Measurements from ENCODE around the gene ETV3. TPM values are rescaled to one million over a fixed set of nuclear protein-coding genes. Genes with fewer than 3 reads are reported as not detected.
A peak's percentile ranks its signal among the peaks of the same experiment; 100 is the strongest.

The ETV3 gene
- total RNA-seq, 1 experiment from 2014 or later, result 39.7 TPM

DNA sequence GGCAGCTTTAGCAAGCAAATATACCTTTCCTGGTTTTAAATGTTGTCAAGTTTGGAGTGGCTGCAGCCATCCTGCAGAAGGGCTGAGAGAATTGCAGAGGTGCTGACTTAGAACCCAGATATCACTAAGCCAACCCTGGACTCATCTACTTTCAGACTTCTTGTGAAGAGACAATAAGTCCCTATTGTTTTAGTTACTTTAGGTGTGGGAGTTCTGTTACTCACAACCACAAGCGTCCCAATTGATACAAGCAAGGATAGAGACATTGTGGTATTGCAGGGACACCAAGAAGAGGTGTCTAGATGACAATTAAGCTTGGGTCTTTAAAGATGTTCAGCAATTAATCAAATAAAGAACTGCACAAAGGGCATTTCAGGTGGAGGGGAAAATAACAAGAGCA, 8.8 kb upstream of the ETV3 start:
- Mint-ChIP-seq H3K4me3 (ENCODE audit: low read depth, unreplicated experiment) (no peak overlapping the region), H3K27me3 (ENCODE audit: unreplicated experiment) (no peaks in the 10 kb centered on the region), H3K27ac (ENCODE audit: unreplicated experiment) (peak overlapping the region; percentile 75), H3K9me3 (ENCODE audit: low read depth, unreplicated experiment) (no peaks in the 10 kb centered on the region), H3K36me3 (ENCODE audit: insufficient read depth, unreplicated experiment) (no peaks in the 10 kb centered on the region), H3K4me1 (ENCODE audit: low read depth, unreplicated experiment) (peaks cover 30% of the 10 kb centered on the region)
- CTCF ChIA-PET, result interaction anchor here (2.3 kb wide), 1 partner anchor 57 kb away, joined by 10 read pairs; no protein-coding TSS in a partner anchor
- DNase-seq, result no peak
- no TSS peak for BruUV-seq (replicated peaks)
- no peak for TF ChIP-seq CTCF (IDR thresholded peaks at IDR 0.05; ENCODE audit: unreplicated experiment)
- intact Hi-C loops (cut with micrococcal nuclease; ENCODE audit: unreplicated experiment), result no loop called here

- H3K27ac Mint-ChIP-seq (ENCODE audit: unreplicated experiment), result no peak overlapping the region
- BruUV-seq (replicated peaks), result no TSS peak
- DNase-seq, result no peak
- H3K9me3 Mint-ChIP-seq (ENCODE audit: low read depth, unreplicated experiment), result no peaks in the 10 kb centered on the region
- CTCF ChIA-PET, result no interaction called here
- TF ChIP-seq CTCF (IDR thresholded peaks at IDR 0.05; ENCODE audit: unreplicated experiment), result no peak
- intact Hi-C loops (cut with micrococcal nuclease; ENCODE audit: unreplicated experiment), result no loop called here
- no peak overlapping the region for H3K4me3 Mint-ChIP-seq (ENCODE audit: low read depth, unreplicated experiment)
- H3K4me1 Mint-ChIP-seq (ENCODE audit: low read depth, unreplicated experiment), result peaks cover 29% of the 10 kb centered on the region
- no peaks in the 10 kb centered on the region for H3K27me3 Mint-ChIP-seq (ENCODE audit: unreplicated experiment)
- no peaks in the 10 kb centered on the region for H3K36me3 Mint-ChIP-seq (ENCODE audit: insufficient read depth, unreplicated experiment)
Observed at GRCh38 chr1:157146244-157146643, 8.0 kb upstream of the ETV3 start.

GRCh38 chr1:157145076-157145475, 6.9 kb upstream of the ETV3 start:
- peaks cover 29% of the 10 kb centered on the region for H3K4me1 Mint-ChIP-seq (ENCODE audit: low read depth, unreplicated experiment)
- no peak for TF ChIP-seq CTCF (IDR thresholded peaks at IDR 0.05; ENCODE audit: unreplicated experiment)
- no TSS peak for BruUV-seq (replicated peaks)
- no peaks in the 10 kb centered on the region for H3K9me3 Mint-ChIP-seq (ENCODE audit: low read depth, unreplicated experiment)
- no peak overlapping the region for H3K27ac Mint-ChIP-seq (ENCODE audit: unreplicated experiment)
- no peak overlapping the region for H3K4me3 Mint-ChIP-seq (ENCODE audit: low read depth, unreplicated experiment)
- no peaks in the 10 kb centered on the region for H3K36me3 Mint-ChIP-seq (ENCODE audit: insufficient read depth, unreplicated experiment)
- no peak for DNase-seq
- CTCF ChIA-PET, result interaction anchor here (0.7 kb wide), 2 partner anchors 7 to 36 kb away, joined by 3 to 4 read pairs; no protein-coding TSS in a partner anchor
- H3K27me3 Mint-ChIP-seq (ENCODE audit: unreplicated experiment), result no peaks in the 10 kb centered on the region
- intact Hi-C loops (cut with micrococcal nuclease; ENCODE audit: unreplicated experiment), result no loop called here

DNA sequence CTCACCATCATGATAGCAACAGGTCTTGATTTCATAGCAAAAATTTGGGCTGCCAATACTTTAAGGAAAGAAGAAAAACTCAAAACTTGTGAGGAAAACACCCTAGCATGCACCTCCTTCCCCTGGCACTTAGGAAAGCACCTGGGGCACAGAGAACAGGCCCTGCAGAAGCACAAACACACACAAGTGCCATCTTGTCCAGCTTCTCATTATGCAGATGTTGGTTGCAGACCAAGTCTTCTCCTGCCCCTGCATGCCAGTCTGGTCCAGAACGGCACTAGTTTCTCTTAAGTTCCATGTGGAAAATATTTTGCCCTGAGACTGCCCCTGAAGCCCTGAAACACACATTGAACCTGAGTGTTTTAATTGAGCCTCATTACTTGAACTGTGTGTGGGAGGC, 6.3 kb upstream of the ETV3 start:
- no peaks in the 10 kb centered on the region for H3K27me3 Mint-ChIP-seq (ENCODE audit: unreplicated experiment)

More for the DNA sequence above, 6.3 kb upstream of the ETV3 start:
- peaks cover 30% of the 10 kb centered on the region for H3K4me1 Mint-ChIP-seq (ENCODE audit: low read depth, unreplicated experiment)
- no peak overlapping the region for H3K27ac Mint-ChIP-seq (ENCODE audit: unreplicated experiment)
- DNase-seq, result no peak
- H3K4me3 Mint-ChIP-seq (ENCODE audit: low read depth, unreplicated experiment), result no peak overlapping the region
- no peaks in the 10 kb centered on the region for H3K9me3 Mint-ChIP-seq (ENCODE audit: low read depth, unreplicated experiment)
- intact Hi-C loops (cut with micrococcal nuclease; ENCODE audit: unreplicated experiment), result no loop called here
- no TSS peak for BruUV-seq (replicated peaks)
- no peak for TF ChIP-seq CTCF (IDR thresholded peaks at IDR 0.05; ENCODE audit: unreplicated experiment)
- no peaks in the 10 kb centered on the region for H3K36me3 Mint-ChIP-seq (ENCODE audit: insufficient read depth, unreplicated experiment)
- CTCF ChIA-PET, result no interaction called here

Data from Calu3 (cell line).